Suprapubic skin (tissue), 3 donors: ENCODE measurements around the gene NAA15.

Source experiments
- CTCF ChIP-seq, 2 donors: fragments of 200-600 bp in 1 of 2; fragments of 450-650 bp in 1 of 2; sonication (generic) in 1 of 2; IDR thresholded peaks; one replicate each; pipeline ENCODE4 v1.5.1; 2016 to 2019; ENCODE audit warnings: antibody characterized with exemption in 2 of 2, mild to moderate bottlenecking in 1 of 2, moderate library complexity in 1 of 2
- EP300 ChIP-seq: sonication (generic); formaldehyde crosslinking; IDR thresholded peaks from one replicate; pipeline ENCODE4 v1.6.1; 2017; ENCODE audit warnings: antibody characterized with exemption
- POLR2A ChIP-seq, 2 donors: fragments of 450-650 bp; IDR thresholded peaks; one replicate each; pipeline ENCODE4 v1.6.1; 2017; ENCODE audit warnings: antibody characterized with exemption in 2 of 2, mild to moderate bottlenecking in 2 of 2, moderate library complexity in 2 of 2

- no peak for TF ChIP-seq CTCF (IDR thresholded peaks at IDR 0.05)
- TF ChIP-seq POLR2A (IDR thresholded peaks at IDR 0.05), result no peak
- TF ChIP-seq EP300, result no peak
Measured at GRCh38 chr4:139282065-139282720, 19.1 kb upstream of the NAA15 start.
